Activated T-cell treated with anti-CD3 and anti-CD28 coated beads, Interleukin-2, amount 50 U/mL, for 4 hours (primary cell): ENCODE data around the gene DPP10. TPM values are rescaled to one million over a fixed set of nuclear protein-coding genes. Genes with fewer than 3 reads are reported as not detected.

Experiments used
- ATAC-seq, 2 donors: fragments of 200-7000 bp; cut with Tn5 transposase; one replicate each; pipeline ENCODE4 v1.10.0; 2021
- DNase-seq: peaks from one replicate; pipeline ENCODE4 v3.0.0-alpha.2; 2020
- H3K27me3 Mint-ChIP-seq: one replicate; pipeline ENCODE4 v1.8.0; 2021; ENCODE audit warnings: low read depth, mixed read lengths
- H3K36me3 Mint-ChIP-seq: one replicate; pipeline ENCODE4 v1.8.0; 2022; ENCODE audit warnings: mixed read lengths; ENCODE audit not compliant: insufficient read depth
- H3K4me1 Mint-ChIP-seq: one replicate; pipeline ENCODE4 v1.8.0; 2021; ENCODE audit warnings: low read depth, mixed read lengths
- H3K4me3 Mint-ChIP-seq: one replicate; pipeline ENCODE4 v1.8.0; 2021; ENCODE audit warnings: mild to moderate bottlenecking, moderate library complexity, mixed read lengths
- H3K9me3 Mint-ChIP-seq: one replicate; pipeline ENCODE4 v1.8.0; 2021; ENCODE audit warnings: mixed read lengths
- total RNA-seq, 3 donors: library from RNA; stranded (reverse); gene quantifications; one replicate each; pipeline ENCODE4 v1.2.1, GENCODE V29; 2021

Gene DPP10
- total RNA-seq, 3 donors from 2014 or later: not detected

- Mint-ChIP-seq H3K27me3 (peaks cover 2% of the 10 kb centered on the region), H3K9me3 (no peaks in the 10 kb centered on the region), H3K4me1 (no peaks in the 10 kb centered on the region), H3K36me3 (no peaks in the 10 kb centered on the region), H3K4me3 (no peak overlapping the region)
- DNase-seq (no peak), ATAC-seq (no peak)
Measured at GRCh38 chr2:114534116-114535084, 92.0 kb downstream of the DPP10 start.

DNA sequence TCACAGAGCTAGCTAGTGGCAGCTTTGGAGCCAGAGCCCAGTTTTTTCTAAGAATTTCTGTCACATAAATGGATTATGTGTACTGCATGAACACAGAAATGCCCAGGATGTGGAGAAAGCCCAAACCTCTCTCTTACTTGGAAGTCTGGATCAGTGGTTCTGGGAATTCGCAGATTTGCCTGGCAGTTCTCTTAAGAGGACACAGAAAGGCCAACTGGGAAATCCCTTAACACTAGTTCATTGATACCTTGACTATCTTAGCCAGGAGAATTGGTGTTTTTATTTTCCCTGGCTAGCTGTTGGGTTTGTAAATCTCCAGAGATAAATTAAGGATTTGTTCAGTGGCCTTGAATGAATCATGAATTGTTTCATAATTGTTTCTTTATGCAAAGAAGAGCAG is 95.3 kb downstream of the DPP10 start:
- Mint-ChIP-seq H3K4me3 (no peak overlapping the region), H3K36me3 (no peaks in the 10 kb centered on the region), H3K27me3 (peaks cover 2% of the 10 kb centered on the region), H3K9me3 (no peaks in the 10 kb centered on the region), H3K4me1 (no peaks in the 10 kb centered on the region)
- ATAC-seq (no peak), DNase-seq (no peak)

- ATAC-seq (no peak), DNase-seq (no peak)
- H3K27me3 Mint-ChIP-seq: peaks cover 2% of the 10 kb centered on the region
- H3K9me3 Mint-ChIP-seq: no peaks in the 10 kb centered on the region
- H3K36me3 Mint-ChIP-seq: no peaks in the 10 kb centered on the region
- H3K4me3 Mint-ChIP-seq: no peak overlapping the region
- no peaks in the 10 kb centered on the region for H3K4me1 Mint-ChIP-seq
Measured at GRCh38 chr2:114542695-114543094, 100.3 kb downstream of the DPP10 start.

DNA sequence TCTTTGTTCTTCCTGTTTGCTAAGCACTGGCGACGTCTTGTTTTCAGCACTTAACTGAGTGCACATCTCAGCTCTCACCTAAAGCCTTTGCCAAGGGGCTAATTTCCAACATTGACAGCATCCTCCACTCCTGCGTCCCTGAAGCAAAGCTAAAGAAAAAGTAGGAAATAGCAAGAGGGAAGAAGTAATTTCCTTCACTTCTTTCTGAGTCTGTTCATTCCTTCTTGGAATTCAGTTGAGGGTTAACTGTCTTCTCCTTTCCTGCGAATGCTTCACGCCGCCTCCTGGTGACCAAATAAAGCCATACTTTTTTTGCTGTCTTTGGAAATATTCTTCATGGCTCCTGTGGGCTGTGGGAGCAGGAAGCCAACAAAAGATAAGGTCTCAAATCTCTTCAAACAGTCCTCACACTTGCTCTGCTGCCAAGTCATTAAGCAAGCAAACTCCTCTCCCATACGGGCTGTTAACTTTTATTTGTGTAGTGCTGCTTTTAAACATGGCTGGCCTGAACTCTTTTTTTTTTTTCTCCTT is 100.9 kb downstream of the DPP10 start:
- H3K36me3 Mint-ChIP-seq: no peaks in the 10 kb centered on the region
- DNase-seq (no peak), ATAC-seq (no peak)
- H3K4me3 Mint-ChIP-seq: no peak overlapping the region
- peaks cover 2% of the 10 kb centered on the region for H3K27me3 Mint-ChIP-seq
- H3K9me3 Mint-ChIP-seq: no peaks in the 10 kb centered on the region
- H3K4me1 Mint-ChIP-seq: no peaks in the 10 kb centered on the region

DNA sequence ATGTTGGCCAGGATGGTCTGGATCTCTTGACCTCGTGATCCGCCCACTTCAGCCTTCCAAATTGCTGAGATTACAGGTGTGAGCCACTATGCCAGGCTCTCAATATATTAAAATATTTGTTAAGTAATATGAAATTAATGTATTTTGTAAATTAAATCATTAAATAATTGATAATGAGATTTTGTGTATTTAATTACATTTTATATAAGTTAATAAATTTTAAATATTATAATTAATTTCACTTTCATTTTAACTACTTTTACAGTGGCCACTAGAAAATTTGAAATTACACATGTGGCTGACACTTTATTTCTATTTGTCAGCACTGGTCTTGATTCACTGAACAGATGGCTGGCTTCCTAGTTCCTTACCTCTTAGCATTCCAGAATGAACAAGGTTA is 102.6 kb downstream of the DPP10 start:
- Mint-ChIP-seq H3K4me1 (no peaks in the 10 kb centered on the region), H3K27me3 (peaks cover 2% of the 10 kb centered on the region), H3K4me3 (no peak overlapping the region), H3K9me3 (no peaks in the 10 kb centered on the region), H3K36me3 (no peaks in the 10 kb centered on the region)
- DNase-seq (no peak), ATAC-seq (no peak)

DNA sequence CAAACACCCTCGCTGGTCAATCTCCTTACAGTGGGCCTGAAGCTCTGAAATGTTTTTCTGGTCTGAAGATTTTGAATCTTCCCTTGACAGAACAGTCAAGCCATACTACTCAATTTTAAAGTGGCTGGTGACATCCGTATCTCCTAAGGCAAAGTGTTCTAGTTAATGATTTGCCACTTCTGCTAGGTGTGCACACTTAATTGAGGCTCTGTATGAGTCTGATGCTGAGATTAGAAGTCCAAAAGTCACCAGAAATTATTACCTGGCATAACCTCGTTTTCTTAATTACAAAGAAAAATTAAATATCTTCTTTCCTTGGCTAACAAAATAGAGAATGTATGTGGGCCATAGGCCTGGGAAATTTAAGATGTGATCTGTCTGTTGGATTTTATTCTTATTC is 104.1 kb downstream of the DPP10 start:
- H3K4me1 Mint-ChIP-seq: no peaks in the 10 kb centered on the region
- DNase-seq (no peak), ATAC-seq (no peak)
- H3K27me3 Mint-ChIP-seq: peaks cover 6% of the 10 kb centered on the region
- no peaks in the 10 kb centered on the region for H3K9me3 Mint-ChIP-seq
- no peaks in the 10 kb centered on the region for H3K36me3 Mint-ChIP-seq
- no peak overlapping the region for H3K4me3 Mint-ChIP-seq

GRCh38 chr2:114548151-114548550 is 105.7 kb downstream of the DPP10 start:
- Mint-ChIP-seq H3K9me3 (no peaks in the 10 kb centered on the region), H3K36me3 (no peaks in the 10 kb centered on the region), H3K4me3 (no peak overlapping the region), H3K27me3 (peaks cover 8% of the 10 kb centered on the region), H3K4me1 (no peaks in the 10 kb centered on the region)
- no peak for ATAC-seq
- DNase-seq: no peak

DNA sequence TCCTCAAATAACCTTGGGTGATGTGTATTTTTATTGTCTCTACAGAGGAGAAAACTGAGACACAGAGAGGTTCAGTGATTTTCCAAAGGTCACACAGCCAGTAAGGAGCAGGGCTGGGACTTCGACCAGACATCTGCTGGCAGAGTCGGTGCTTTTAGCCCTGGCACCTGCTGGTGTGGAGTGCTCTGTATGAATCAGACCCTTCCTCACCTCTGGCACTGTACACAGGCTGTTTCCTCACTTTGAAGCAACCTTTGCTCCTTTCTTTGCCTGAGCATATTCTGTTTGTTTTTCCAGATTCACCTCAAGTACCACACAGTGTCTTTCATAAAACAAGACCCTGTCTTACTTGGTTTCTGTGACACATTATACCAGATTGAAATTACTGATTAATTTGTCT is 107.9 kb downstream of the DPP10 start:
- Mint-ChIP-seq H3K27me3 (peaks cover 10% of the 10 kb centered on the region), H3K4me1 (no peaks in the 10 kb centered on the region), H3K9me3 (no peaks in the 10 kb centered on the region), H3K36me3 (no peaks in the 10 kb centered on the region), H3K4me3 (no peak overlapping the region)
- no peak for DNase-seq
- ATAC-seq: no peak

GRCh38 chr2:114550895-114551793 is 108.7 kb downstream of the DPP10 start:
- Mint-ChIP-seq H3K36me3 (no peaks in the 10 kb centered on the region), H3K4me3 (no peak overlapping the region), H3K4me1 (no peaks in the 10 kb centered on the region), H3K9me3 (no peaks in the 10 kb centered on the region), H3K27me3 (peaks cover 10% of the 10 kb centered on the region)
- DNase-seq (no peak), ATAC-seq (peak in 1 of 2 donors; percentile 43)

GRCh38 chr2:114553027-114553426 is 110.6 kb downstream of the DPP10 start:
- peaks cover 10% of the 10 kb centered on the region for H3K27me3 Mint-ChIP-seq
- no peak overlapping the region for H3K4me3 Mint-ChIP-seq
- DNase-seq: no peak
- H3K4me1 Mint-ChIP-seq: no peaks in the 10 kb centered on the region
- no peak for ATAC-seq
- no peaks in the 10 kb centered on the region for H3K9me3 Mint-ChIP-seq
- no peaks in the 10 kb centered on the region for H3K36me3 Mint-ChIP-seq

DNA sequence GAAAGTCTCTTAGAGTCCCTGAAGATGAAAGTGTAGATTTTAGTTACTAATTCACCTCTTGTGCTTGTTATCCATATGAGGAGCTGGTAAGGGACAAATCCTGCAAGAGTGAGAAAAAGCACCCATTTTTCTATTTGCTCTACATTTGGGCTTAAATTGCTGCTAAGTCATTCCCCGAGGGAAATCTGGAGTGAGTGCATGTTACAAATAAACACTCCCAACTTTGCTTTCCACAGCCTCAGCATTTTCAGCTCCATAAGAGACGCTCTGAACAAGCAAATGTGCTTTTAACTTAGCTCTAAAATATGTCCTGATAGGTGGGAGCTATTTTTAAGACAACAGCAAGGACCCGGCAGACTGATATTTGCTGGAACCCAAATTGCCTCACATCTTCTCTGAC is 126.7 kb downstream of the DPP10 start:
- Mint-ChIP-seq H3K36me3 (no peaks in the 10 kb centered on the region), H3K4me1 (no peaks in the 10 kb centered on the region), H3K9me3 (no peaks in the 10 kb centered on the region)

GRCh38 chr2:114577657-114578056 is 135.2 kb downstream of the DPP10 start:
- no peaks in the 10 kb centered on the region for H3K9me3 Mint-ChIP-seq
- no peaks in the 10 kb centered on the region for H3K4me1 Mint-ChIP-seq
- peaks cover 2% of the 10 kb centered on the region for H3K27me3 Mint-ChIP-seq
- no peak overlapping the region for H3K4me3 Mint-ChIP-seq
- no peak for DNase-seq
- ATAC-seq: no peak
- no peaks in the 10 kb centered on the region for H3K36me3 Mint-ChIP-seq

More for the DNA sequence above, 126.7 kb downstream of the DPP10 start:
- DNase-seq: no peak
- peaks cover 1% of the 10 kb centered on the region for H3K27me3 Mint-ChIP-seq
- no peak for ATAC-seq
- H3K4me3 Mint-ChIP-seq: no peak overlapping the region

GRCh38 chr2:114579542-114579941 is 137.1 kb downstream of the DPP10 start:
- Mint-ChIP-seq H3K27me3 (peaks cover 2% of the 10 kb centered on the region), H3K4me3 (no peak overlapping the region), H3K36me3 (no peaks in the 10 kb centered on the region), H3K9me3 (no peaks in the 10 kb centered on the region), H3K4me1 (no peaks in the 10 kb centered on the region)
- DNase-seq (no peak), ATAC-seq (no peak)

GRCh38 chr2:114580691-114581090 is 138.2 kb downstream of the DPP10 start:
- Mint-ChIP-seq H3K36me3 (no peaks in the 10 kb centered on the region), H3K9me3 (no peaks in the 10 kb centered on the region), H3K4me3 (no peak overlapping the region), H3K4me1 (no peaks in the 10 kb centered on the region), H3K27me3 (peaks cover 2% of the 10 kb centered on the region)
- DNase-seq (no peak), ATAC-seq (no peak)
